NB4 (cell line): ENCODE results near the gene GRP.

ENCODE experiments used
- DNase-seq: peaks from one replicate; pipeline ENCODE4 v3.0.0; 2010; ENCODE audit warnings: low read depth
- H3K4me3 ChIP-seq: one replicate; pipeline ENCODE4 v1.5.1; 2011; ENCODE audit warnings: mild to moderate bottlenecking, low read depth, low read length, moderate library complexity
- CTCF ChIP-seq: IDR thresholded peaks from one replicate; pipeline ENCODE4 v1.5.1; 2012; ENCODE audit warnings: low read depth, low read length
- MAX ChIP-seq: IDR thresholded peaks from 2 replicates; pipeline ENCODE4 v1.6.1; 2011; ENCODE audit warnings: low read depth, low read length
- MYC ChIP-seq: IDR thresholded peaks from 2 replicates; pipeline ENCODE4 v1.6.1; 2011; ENCODE audit warnings: low read depth, low read length
- POLR2A ChIP-seq: IDR thresholded peaks from 2 replicates; pipeline ENCODE4 v1.6.1; 2011; ENCODE audit warnings: mild to moderate bottlenecking; ENCODE audit not compliant: insufficient read length; ENCODE audit errors: extremely low read depth

GRP gene

GRCh38 chr18:59229701-59230443, 9.9 kb downstream of the GRP start:
- H3K4me3 ChIP-seq = no peak overlapping the region
- no peak for DNase-seq
- TF ChIP-seq MAX = no peak
- no peak for TF ChIP-seq CTCF
- TF ChIP-seq MYC = no peak
- no peak for TF ChIP-seq POLR2A

GRCh38 chr18:59231114-59231513, 11.2 kb downstream of the GRP start:
- TF ChIP-seq CTCF (no peak), MYC (no peak), POLR2A (no peak), MAX (no peak)
- no peak for DNase-seq
- H3K4me3 ChIP-seq = no peak overlapping the region

- TF ChIP-seq POLR2A (no peak), MAX (no peak), CTCF (no peak), MYC (no peak)
- DNase-seq = no peak
- no peak overlapping the region for H3K4me3 ChIP-seq
These were observed 11.9 kb downstream of the GRP start for GRCh38 chr18:59231877-59232276.

- no peak overlapping the region for H3K4me3 ChIP-seq
- no peak for TF ChIP-seq POLR2A
- TF ChIP-seq MYC = no peak
- no peak for TF ChIP-seq MAX
- TF ChIP-seq CTCF = no peak
- DNase-seq = no peak
These were observed 12.5 kb downstream of the GRP start for GRCh38 chr18:59232309-59233016.

- H3K4me3 ChIP-seq = no peak overlapping the region
- TF ChIP-seq POLR2A = no peak
- TF ChIP-seq CTCF = no peak
- TF ChIP-seq MYC = no peak
- no peak for TF ChIP-seq MAX
- no peak for DNase-seq
These were observed 13.1 kb downstream of the GRP start for GRCh38 chr18:59233017-59233410.
